ENCODE data around the gene SSBP2.

- TF ChIP-seq POLR2A (IDR thresholded peaks at IDR 0.05; ENCODE audit: extremely low read depth, insufficient read length) (no peak), CTCF (IDR thresholded peaks at IDR 0.05; ENCODE audit: low read depth, low read length) (no peak), MYC (IDR thresholded peaks at IDR 0.05; ENCODE audit: low read depth, low read length) (no peak), MAX (IDR thresholded peaks at IDR 0.05; ENCODE audit: low read depth, low read length) (no peak)
Measured at GRCh38 chr5:81554647-81555046, 196.2 kb downstream of the SSBP2 start.
